Mucosa of rectum (tissue), 2 donors: ENCODE measurements around the gene RFC3.

Experiments
- H3K27ac ChIP-seq, 2 donors: one replicate each; pipeline ENCODE4 v1.7.0; 2013; ENCODE audit warnings: inconsistent platforms in 2 of 2, low read depth in 2 of 2, low read length in 2 of 2
- H3K27me3 ChIP-seq, 2 donors: one replicate each; pipeline ENCODE4 v1.7.0; 2013; ENCODE audit warnings: low read length in 2 of 2; ENCODE audit not compliant: control insufficient read depth in 2 of 2, insufficient read depth in 2 of 2
- H3K36me3 ChIP-seq, 2 donors: one replicate each; pipeline ENCODE4 v1.7.0; 2013; ENCODE audit warnings: low read length in 2 of 2; ENCODE audit not compliant: control insufficient read depth in 2 of 2, insufficient read depth in 2 of 2
- H3K4me1 ChIP-seq, 2 donors: one replicate each; pipeline ENCODE4 v1.7.0; 2013; ENCODE audit warnings: low read length in 2 of 2, mild to moderate bottlenecking in 1 of 2; ENCODE audit not compliant: control insufficient read depth in 2 of 2, insufficient read depth in 2 of 2
- H3K4me3 ChIP-seq, 2 donors: one replicate each; pipeline ENCODE4 v1.7.0; 2013; ENCODE audit warnings: low read length in 2 of 2
- H3K9ac ChIP-seq, 2 donors: one replicate each; pipeline ENCODE4 v1.7.0; 2013; ENCODE audit warnings: low read length in 2 of 2, low read depth in 1 of 2, mild to moderate bottlenecking in 1 of 2
- H3K9me3 ChIP-seq, 2 donors: one replicate each; pipeline ENCODE4 v1.7.0; 2013; ENCODE audit warnings: low read length in 2 of 2; ENCODE audit not compliant: control insufficient read depth in 2 of 2
- donor health status: healthy.
- donor health status: Normal muscosa, but diverticular disease.

Gene RFC3

GRCh38 chr13:33787051-33787591, 30.8 kb upstream of the RFC3 start:
- Histone ChIP-seq H3K4me3 (peak overlapping the region; percentile 8 to 62), H3K9ac (no peak overlapping the region), H3K36me3 (no peaks in the 10 kb centered on the region), H3K9me3 (no peaks in the 10 kb centered on the region), H3K27me3 (no peaks in the 10 kb centered on the region), H3K27ac (no peak overlapping the region), H3K4me1 (no peaks in the 10 kb centered on the region)

- no peaks in the 10 kb centered on the region for H3K36me3 ChIP-seq
- H3K27ac ChIP-seq: no peak overlapping the region
- H3K4me1 ChIP-seq: no peaks in the 10 kb centered on the region
- H3K9ac ChIP-seq: no peak overlapping the region
- no peaks in the 10 kb centered on the region for H3K27me3 ChIP-seq
- no peaks in the 10 kb centered on the region for H3K9me3 ChIP-seq
- H3K4me3 ChIP-seq: no peak overlapping the region
Measured at GRCh38 chr13:33789066-33789606, 28.8 kb upstream of the RFC3 start.

- Histone ChIP-seq H3K27me3 (no peaks in the 10 kb centered on the region), H3K9me3 (no peaks in the 10 kb centered on the region), H3K36me3 (no peaks in the 10 kb centered on the region), H3K4me3 (no peak overlapping the region), H3K27ac (no peak overlapping the region), H3K9ac (no peak overlapping the region), H3K4me1 (no peaks in the 10 kb centered on the region)
Measured at GRCh38 chr13:33789739-33790138, 28.2 kb upstream of the RFC3 start.

- Histone ChIP-seq H3K36me3 (no peaks in the 10 kb centered on the region), H3K4me3 (no peak overlapping the region), H3K4me1 (no peaks in the 10 kb centered on the region), H3K27ac (no peak overlapping the region), H3K9me3 (no peaks in the 10 kb centered on the region), H3K9ac (no peak overlapping the region), H3K27me3 (no peaks in the 10 kb centered on the region)
Measured at GRCh38 chr13:33793726-33794125, 24.2 kb upstream of the RFC3 start.

GRCh38 chr13:33794576-33794975, 23.4 kb upstream of the RFC3 start:
- H3K9me3 ChIP-seq: no peaks in the 10 kb centered on the region
- no peaks in the 10 kb centered on the region for H3K27me3 ChIP-seq
- no peak overlapping the region for H3K9ac ChIP-seq
- H3K27ac ChIP-seq: no peak overlapping the region
- no peaks in the 10 kb centered on the region for H3K36me3 ChIP-seq
- H3K4me1 ChIP-seq: no peaks in the 10 kb centered on the region
- no peak overlapping the region for H3K4me3 ChIP-seq

- no peak overlapping the region for H3K9ac ChIP-seq
- no peak overlapping the region for H3K27ac ChIP-seq
- no peaks in the 10 kb centered on the region for H3K4me1 ChIP-seq
- H3K36me3 ChIP-seq: no peaks in the 10 kb centered on the region
- no peak overlapping the region for H3K4me3 ChIP-seq
- no peaks in the 10 kb centered on the region for H3K27me3 ChIP-seq
- H3K9me3 ChIP-seq: no peaks in the 10 kb centered on the region
Measured at GRCh38 chr13:33796095-33796494, 21.9 kb upstream of the RFC3 start.

- H3K9me3 ChIP-seq: no peaks in the 10 kb centered on the region
- H3K36me3 ChIP-seq: no peaks in the 10 kb centered on the region
- H3K27ac ChIP-seq: peak overlapping the region in 1 of 2 donors; percentile 25
- no peaks in the 10 kb centered on the region for H3K27me3 ChIP-seq
- H3K4me3 ChIP-seq: no peak overlapping the region
- no peak overlapping the region for H3K9ac ChIP-seq
- H3K4me1 ChIP-seq: no peaks in the 10 kb centered on the region
Measured at GRCh38 chr13:33797622-33798021, 20.3 kb upstream of the RFC3 start.

GRCh38 chr13:33798023-33798422, 19.9 kb upstream of the RFC3 start:
- no peak overlapping the region for H3K27ac ChIP-seq
- no peaks in the 10 kb centered on the region for H3K4me1 ChIP-seq
- H3K9ac ChIP-seq: no peak overlapping the region
- H3K27me3 ChIP-seq: no peaks in the 10 kb centered on the region
- H3K4me3 ChIP-seq: no peak overlapping the region
- no peaks in the 10 kb centered on the region for H3K36me3 ChIP-seq
- no peaks in the 10 kb centered on the region for H3K9me3 ChIP-seq

- no peak overlapping the region for H3K27ac ChIP-seq
- H3K4me3 ChIP-seq: no peak overlapping the region
- H3K4me1 ChIP-seq: no peaks in the 10 kb centered on the region
- no peaks in the 10 kb centered on the region for H3K36me3 ChIP-seq
- H3K27me3 ChIP-seq: no peaks in the 10 kb centered on the region
- H3K9ac ChIP-seq: no peak overlapping the region
- no peaks in the 10 kb centered on the region for H3K9me3 ChIP-seq
Measured at GRCh38 chr13:33799950-33800592, 17.9 kb upstream of the RFC3 start.

GRCh38 chr13:33800646-33801186, 17.2 kb upstream of the RFC3 start:
- H3K27ac ChIP-seq: no peak overlapping the region
- H3K27me3 ChIP-seq: no peaks in the 10 kb centered on the region
- no peaks in the 10 kb centered on the region for H3K36me3 ChIP-seq
- no peak overlapping the region for H3K4me3 ChIP-seq
- no peak overlapping the region for H3K9ac ChIP-seq
- H3K4me1 ChIP-seq: no peaks in the 10 kb centered on the region
- no peaks in the 10 kb centered on the region for H3K9me3 ChIP-seq
